GM12875 (cell line): ENCODE results near the gene ARPC2.
"Not testable (repeated sequence)": the region's sequence is repeated elsewhere in the genome, so short reads cannot be mapped to it uniquely, and the experiment has no call there.

Experiments used
- H3K4me3 ChIP-seq: one replicate; pipeline ENCODE4 v1.5.1; 2011; ENCODE audit warnings: low read depth, low read length, control low read depth
- TF ChIP-seq, protein P1 (sequence below): IDR thresholded peaks from 2 replicates; pipeline ENCODE4 v1.5.1; 2011; ENCODE audit warnings: low read depth, mild to moderate bottlenecking, control low read depth, inconsistent platforms, low read length, moderate library complexity, borderline replicate concordance; ENCODE audit not compliant: insufficient read depth

The ARPC2 gene

GRCh38 chr2:218216674-218217359 is at the start of gene ARPC2:
Gene ARPC2 (plus strand): TSS chr2:218217189. CDS start chr2:218217471, 282 bp downstream.
- TF ChIP-seq, protein P1, sequence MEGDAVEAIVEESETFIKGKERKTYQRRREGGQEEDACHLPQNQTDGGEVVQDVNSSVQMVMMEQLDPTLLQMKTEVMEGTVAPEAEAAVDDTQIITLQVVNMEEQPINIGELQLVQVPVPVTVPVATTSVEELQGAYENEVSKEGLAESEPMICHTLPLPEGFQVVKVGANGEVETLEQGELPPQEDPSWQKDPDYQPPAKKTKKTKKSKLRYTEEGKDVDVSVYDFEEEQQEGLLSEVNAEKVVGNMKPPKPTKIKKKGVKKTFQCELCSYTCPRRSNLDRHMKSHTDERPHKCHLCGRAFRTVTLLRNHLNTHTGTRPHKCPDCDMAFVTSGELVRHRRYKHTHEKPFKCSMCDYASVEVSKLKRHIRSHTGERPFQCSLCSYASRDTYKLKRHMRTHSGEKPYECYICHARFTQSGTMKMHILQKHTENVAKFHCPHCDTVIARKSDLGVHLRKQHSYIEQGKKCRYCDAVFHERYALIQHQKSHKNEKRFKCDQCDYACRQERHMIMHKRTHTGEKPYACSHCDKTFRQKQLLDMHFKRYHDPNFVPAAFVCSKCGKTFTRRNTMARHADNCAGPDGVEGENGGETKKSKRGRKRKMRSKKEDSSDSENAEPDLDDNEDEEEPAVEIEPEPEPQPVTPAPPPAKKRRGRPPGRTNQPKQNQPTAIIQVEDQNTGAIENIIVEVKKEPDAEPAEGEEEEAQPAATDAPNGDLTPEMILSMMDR, result no peak
- H3K4me3 ChIP-seq, result peak within 1 kb of the TSS; percentile 70

- TF ChIP-seq, protein P1, result no peak
- H3K4me3 ChIP-seq, result no peak overlapping the region
These were observed 49.0 kb upstream of the ARPC2 start for GRCh38 chr2:218168016-218168415.

- no peak overlapping the region for H3K4me3 ChIP-seq
- TF ChIP-seq, protein P1, result peak; percentile 84
These were observed 48.1 kb upstream of the ARPC2 start for GRCh38 chr2:218168635-218169462.

GRCh38 chr2:218169757-218170546 is 47.0 kb upstream of the ARPC2 start:
- TF ChIP-seq, protein P1, result no peak
- H3K4me3 ChIP-seq, result no peak overlapping the region

DNA sequence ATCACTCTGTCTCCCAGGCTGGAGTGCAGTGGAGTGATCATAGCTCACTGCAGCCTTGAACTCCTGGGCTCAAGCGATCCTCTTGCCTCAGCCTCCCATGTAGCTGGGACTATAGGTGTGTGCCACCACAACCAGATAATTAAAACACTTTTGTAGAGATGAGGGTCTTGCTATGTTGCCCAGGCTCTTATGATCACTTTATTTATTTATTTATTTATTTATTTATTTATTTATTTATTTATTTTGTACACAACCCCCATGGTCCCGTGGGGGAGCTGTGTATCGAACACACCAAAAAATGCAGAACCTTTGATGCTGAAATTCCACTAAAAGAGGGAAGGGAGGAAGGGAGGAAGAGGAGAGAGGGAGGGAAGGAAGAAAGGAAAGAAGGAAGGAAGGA is 45.2 kb upstream of the ARPC2 start:
- not testable (repeated sequence) for H3K4me3 ChIP-seq

- TF ChIP-seq, protein P1, result no peak
These were observed 44.1 kb upstream of the ARPC2 start for GRCh38 chr2:218172845-218173244.

GRCh38 chr2:218179782-218180181 is 37.2 kb upstream of the ARPC2 start:
- H3K4me3 ChIP-seq, result no peak overlapping the region
- TF ChIP-seq, protein P1, result no peak

More at GRCh38 chr2:218172845-218173244, 44.1 kb upstream of the ARPC2 start:
- no peak overlapping the region for H3K4me3 ChIP-seq
